Stimulated activated naive CD8-positive, alpha-beta T cell treated with anti-CD3 and anti-CD28 coated beads, Interleukin-15, amount 100 ng/mL, for 72 hours (primary cell): ENCODE data around the gene RPTOR.

Source experiments
- ATAC-seq: fragments of 150-1000 bp; cut with Tn5 transposase; 2 replicates; pipeline ENCODE4 v1.10.0; 2021; ENCODE audit warnings: mild to moderate bottlenecking, moderate library complexity
- DNase-seq, 2 donors: peaks; one replicate each; pipeline ENCODE4 v3.0.0; 2021 to 2022
- H3K27ac Mint-ChIP-seq, 2 donors: one replicate each; pipeline ENCODE4 v1.8.0; 2022; ENCODE audit warnings: mild to moderate bottlenecking in 2 of 2, mixed read lengths in 2 of 2, moderate library complexity in 2 of 2
- H3K27me3 Mint-ChIP-seq: one replicate; pipeline ENCODE4 v1.8.0; 2022; ENCODE audit warnings: mixed read lengths
- H3K4me1 Mint-ChIP-seq: one replicate; pipeline ENCODE4 v1.8.0; 2022; ENCODE audit warnings: mild to moderate bottlenecking, mixed read lengths
- H3K4me3 Mint-ChIP-seq, 2 donors: one replicate each; pipeline ENCODE4 v1.8.0; 2022; ENCODE audit warnings: mild to moderate bottlenecking in 2 of 2, mixed read lengths in 2 of 2, moderate library complexity in 1 of 2
- H3K9me3 Mint-ChIP-seq, 2 donors: one replicate each; pipeline ENCODE4 v1.8.0; 2022; ENCODE audit warnings: mixed read lengths in 2 of 2

RPTOR gene

GRCh38 chr17:80817861-80818260 lies 273.2 kb downstream of the RPTOR start:
- Mint-ChIP-seq H3K4me1 (peaks cover 65% of the 10 kb centered on the region), H3K4me3 (no peak overlapping the region), H3K27ac (no peak overlapping the region), H3K9me3 (no peaks in the 10 kb centered on the region), H3K27me3 (no peaks in the 10 kb centered on the region)
- DNase-seq (no peak), ATAC-seq (no peak)

GRCh38 chr17:80818871-80819270 lies 274.2 kb downstream of the RPTOR start:
- H3K27me3 Mint-ChIP-seq = no peaks in the 10 kb centered on the region
- DNase-seq (no peak), ATAC-seq (peak; percentile 16)
- no peaks in the 10 kb centered on the region for H3K9me3 Mint-ChIP-seq
- H3K27ac Mint-ChIP-seq = no peak overlapping the region
- H3K4me3 Mint-ChIP-seq = peak overlapping the region in 1 of 2 donors; percentile 32
- peaks cover 65% of the 10 kb centered on the region for H3K4me1 Mint-ChIP-seq

GRCh38 chr17:80819422-80820164 lies 275.0 kb downstream of the RPTOR start:
- peaks cover 64% of the 10 kb centered on the region for H3K4me1 Mint-ChIP-seq
- peak overlapping the region; percentile 84 to 86 for H3K27ac Mint-ChIP-seq
- peak; percentile 77 for ATAC-seq
- H3K4me3 Mint-ChIP-seq = peak overlapping the region; percentile 5 to 46
- no peaks in the 10 kb centered on the region for H3K27me3 Mint-ChIP-seq
- DNase-seq = peak in 1 of 2 donors; percentile 35
- no peaks in the 10 kb centered on the region for H3K9me3 Mint-ChIP-seq

- peaks cover 57% of the 10 kb centered on the region for H3K4me1 Mint-ChIP-seq
- ATAC-seq = no peak
- no peak for DNase-seq
- no peaks in the 10 kb centered on the region for H3K27me3 Mint-ChIP-seq
- H3K9me3 Mint-ChIP-seq = no peaks in the 10 kb centered on the region
- peak overlapping the region; percentile 16 to 51 for H3K27ac Mint-ChIP-seq
- H3K4me3 Mint-ChIP-seq = no peak overlapping the region
Observed at GRCh38 chr17:80820331-80820730, 275.7 kb downstream of the RPTOR start.

- DNase-seq (no peak), ATAC-seq (no peak)
- no peak overlapping the region for H3K4me3 Mint-ChIP-seq
- H3K27me3 Mint-ChIP-seq = no peaks in the 10 kb centered on the region
- H3K4me1 Mint-ChIP-seq = peaks cover 57% of the 10 kb centered on the region
- H3K9me3 Mint-ChIP-seq = no peaks in the 10 kb centered on the region
- H3K27ac Mint-ChIP-seq = peak overlapping the region in 1 of 2 donors; percentile 72
Observed at GRCh38 chr17:80821546-80821945, 276.9 kb downstream of the RPTOR start.

GRCh38 chr17:80822021-80822699 lies 277.5 kb downstream of the RPTOR start:
- Mint-ChIP-seq H3K4me1 (peaks cover 56% of the 10 kb centered on the region), H3K4me3 (no peak overlapping the region), H3K27me3 (no peaks in the 10 kb centered on the region), H3K9me3 (no peaks in the 10 kb centered on the region), H3K27ac (no peak overlapping the region)
- ATAC-seq (no peak), DNase-seq (no peak)

- H3K9me3 Mint-ChIP-seq = no peaks in the 10 kb centered on the region
- ATAC-seq (no peak), DNase-seq (no peak)
- no peaks in the 10 kb centered on the region for H3K27me3 Mint-ChIP-seq
- H3K4me1 Mint-ChIP-seq = peaks cover 49% of the 10 kb centered on the region
- H3K4me3 Mint-ChIP-seq = no peak overlapping the region
- H3K27ac Mint-ChIP-seq = peak overlapping the region in 1 of 2 donors; percentile 40
Observed at GRCh38 chr17:80822700-80823410, 278.2 kb downstream of the RPTOR start.

- H3K4me3 Mint-ChIP-seq = no peak overlapping the region
- ATAC-seq (no peak), DNase-seq (no peak)
- H3K9me3 Mint-ChIP-seq = no peaks in the 10 kb centered on the region
- H3K27ac Mint-ChIP-seq = peak overlapping the region in 1 of 2 donors; percentile 39
- H3K4me1 Mint-ChIP-seq = peaks cover 30% of the 10 kb centered on the region
- no peaks in the 10 kb centered on the region for H3K27me3 Mint-ChIP-seq
Observed at GRCh38 chr17:80824549-80825470, 280.2 kb downstream of the RPTOR start.

GRCh38 chr17:80825471-80826345 lies 281.1 kb downstream of the RPTOR start:
- Mint-ChIP-seq H3K4me3 (no peak overlapping the region), H3K27me3 (no peaks in the 10 kb centered on the region), H3K27ac (peak overlapping the region in 1 of 2 donors; percentile 39), H3K4me1 (peaks cover 30% of the 10 kb centered on the region), H3K9me3 (no peaks in the 10 kb centered on the region)
- no peak for DNase-seq
- ATAC-seq = no peak

- Mint-ChIP-seq H3K4me1 (peaks cover 37% of the 10 kb centered on the region), H3K9me3 (no peaks in the 10 kb centered on the region), H3K27ac (peak overlapping the region; percentile 39 to 69), H3K4me3 (peak overlapping the region; percentile 12 to 29), H3K27me3 (no peaks in the 10 kb centered on the region)
- no peak for ATAC-seq
- DNase-seq = no peak
Observed at GRCh38 chr17:80826346-80826954, 281.8 kb downstream of the RPTOR start.

GRCh38 chr17:80826955-80827645 lies 282.5 kb downstream of the RPTOR start:
- DNase-seq = peak in 1 of 2 donors; percentile 30
- Mint-ChIP-seq H3K27me3 (no peaks in the 10 kb centered on the region), H3K9me3 (no peaks in the 10 kb centered on the region), H3K27ac (peak overlapping the region; percentile 69 to 71), H3K4me3 (peak overlapping the region; percentile 12 to 29), H3K4me1 (peaks cover 44% of the 10 kb centered on the region)
- peak; percentile 79 for ATAC-seq

- no peak overlapping the region for H3K27ac Mint-ChIP-seq
- no peak overlapping the region for H3K4me3 Mint-ChIP-seq
- H3K9me3 Mint-ChIP-seq = no peaks in the 10 kb centered on the region
- ATAC-seq (no peak), DNase-seq (no peak)
- H3K27me3 Mint-ChIP-seq = no peaks in the 10 kb centered on the region
- H3K4me1 Mint-ChIP-seq = peaks cover 46% of the 10 kb centered on the region
Observed at GRCh38 chr17:80827646-80828643, 283.3 kb downstream of the RPTOR start.
